ENCODE measurements around the gene PGAP2. TPM values are rescaled to one million over a fixed set of nuclear protein-coding genes. Genes with fewer than 3 reads are reported as not detected.

PGAP2 gene
- total RNA-seq, 1 experiment from 2014 or later: 37.4 TPM

DNA sequence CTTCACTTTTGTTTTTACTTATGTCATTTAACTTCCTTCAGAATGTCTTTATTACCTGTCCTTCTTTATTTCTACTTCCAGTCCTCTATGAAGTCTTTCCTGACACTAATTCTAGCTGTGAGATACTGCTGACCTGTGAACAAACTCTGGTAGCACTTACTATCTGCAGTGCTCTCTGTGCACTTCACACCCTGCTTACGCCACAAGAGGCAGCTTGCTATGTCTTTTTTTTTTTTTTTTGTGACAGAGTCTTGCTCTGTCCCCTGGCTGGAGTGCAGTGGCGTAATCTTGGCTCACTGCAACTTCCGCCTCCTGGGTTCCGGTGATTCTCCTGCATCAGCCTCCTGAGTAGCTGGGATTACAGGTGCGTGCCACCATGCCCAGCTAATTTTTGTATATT is 57.8 kb downstream of the PGAP2 start:
- no peak overlapping the region for H3K9ac ChIP-seq (ENCODE audit: extremely low read depth, insufficient read length, low read length)
- H2BK120ac ChIP-seq (ENCODE audit: low read depth, low read length, poor library complexity, severe bottlenecking): no peak overlapping the region
- no peaks in the 10 kb centered on the region for H3K79me1 ChIP-seq (ENCODE audit: insufficient read depth, low read depth, low read length, poor library complexity, severe bottlenecking)
- Mint-ChIP-seq H3K4me1 (peaks cover 23 to 25% of the 10 kb centered on the region in 2 experiments), H3K4me3 (no peak overlapping the region), H3K9me3 (no peaks in the 10 kb centered on the region), H3K27ac (no peak overlapping the region; a peak in 1 of 7 replicates), H3K27me3 (ENCODE audit: low read depth) (peaks cover 7% of the 10 kb centered on the region), H3K36me3 (ENCODE audit: insufficient read depth in 1 of 3, low read depth in 3 of 3) (no peaks in the 10 kb centered on the region)
- no peak overlapping the region for H3K23ac ChIP-seq (ENCODE audit: insufficient read length, low read depth, low read length)
- peaks cover 6% of the 10 kb centered on the region for H3K4me1 ChIP-seq (ENCODE audit: insufficient read depth, low read length)
- H4K91ac ChIP-seq (ENCODE audit: insufficient read length, low read depth, low read length): no peak overlapping the region
- no peak overlapping the region for H2AK5ac ChIP-seq (ENCODE audit: insufficient read length, low read length)
- H2BK20ac ChIP-seq (ENCODE audit: low read depth, low read length, poor library complexity, severe bottlenecking): no peak overlapping the region
- no peak for DNase-seq
- no peaks in the 10 kb centered on the region for H3K79me2 ChIP-seq (ENCODE audit: insufficient read depth, low read length)
- no peak overlapping the region for H3K18ac ChIP-seq (ENCODE audit: insufficient read length, low read depth, low read length)
- no peak overlapping the region for H4K8ac ChIP-seq (replicated peaks; ENCODE audit: insufficient read length, low read depth, low read length)
- no peaks in the 10 kb centered on the region for H4K20me1 ChIP-seq (ENCODE audit: control insufficient read depth, insufficient read depth, insufficient read length)
- no peak overlapping the region for H2AFZ ChIP-seq (ENCODE audit: low read length)
- H3K56ac ChIP-seq (ENCODE audit: insufficient read length, low read depth, low read length): no peak overlapping the region
- TF ChIP-seq CTCF (conservative IDR thresholded peaks at IDR 0.05): no peak; the same call in 2 of the 3 replicates
- H2BK12ac ChIP-seq (ENCODE audit: insufficient read length, low read depth, low read length): no peak overlapping the region
- H3T11ph ChIP-seq (ENCODE audit: low read length): no peak overlapping the region
- H3K27ac ChIP-seq (ENCODE audit: insufficient read length, low read depth, low read length): no peak overlapping the region
- H4K5ac ChIP-seq (ENCODE audit: insufficient read length, low read depth, low read length): no peak overlapping the region
- H3K4me2 ChIP-seq (ENCODE audit: insufficient read depth, insufficient read length, low read length): no peak overlapping the region
- no peaks in the 10 kb centered on the region for H3K23me2 ChIP-seq (ENCODE audit: insufficient read length, low read depth, low read length, poor library complexity, severe bottlenecking)
- WGBS (ENCODE audit: extremely low coverage, insufficient read length, low lambda C conversion rate): no CpG with 5 or more reads among the region's 5 CpGs
- no peaks in the 10 kb centered on the region for H3K27me3 ChIP-seq (ENCODE audit: insufficient read depth, low read length)
- no peak overlapping the region for H3K4ac ChIP-seq (ENCODE audit: low read depth, low read length)
- H3K9me3 ChIP-seq (ENCODE audit: control insufficient read depth, low read depth, low read length): no peaks in the 10 kb centered on the region
- no peak overlapping the region for H3K14ac ChIP-seq (ENCODE audit: insufficient read depth, low read length)
- H2BK5ac ChIP-seq (ENCODE audit: insufficient read length, low read length): no peak overlapping the region
- no peak overlapping the region for H2BK15ac ChIP-seq (ENCODE audit: low read depth, low read length)
